GM21447 (cell line): Measurements from ENCODE around the gene TNS3.

Source experiments
- ATAC-seq: cut with Tn5 transposase; IDR thresholded peaks from one replicate; pipeline ENCODE4 v1.9.1; 2021; ENCODE audit not compliant: unreplicated experiment

Gene TNS3

GRCh38 chr7:47295606-47296005 lies 286.3 kb downstream of the TNS3 start:
- no peak for ATAC-seq

DNA sequence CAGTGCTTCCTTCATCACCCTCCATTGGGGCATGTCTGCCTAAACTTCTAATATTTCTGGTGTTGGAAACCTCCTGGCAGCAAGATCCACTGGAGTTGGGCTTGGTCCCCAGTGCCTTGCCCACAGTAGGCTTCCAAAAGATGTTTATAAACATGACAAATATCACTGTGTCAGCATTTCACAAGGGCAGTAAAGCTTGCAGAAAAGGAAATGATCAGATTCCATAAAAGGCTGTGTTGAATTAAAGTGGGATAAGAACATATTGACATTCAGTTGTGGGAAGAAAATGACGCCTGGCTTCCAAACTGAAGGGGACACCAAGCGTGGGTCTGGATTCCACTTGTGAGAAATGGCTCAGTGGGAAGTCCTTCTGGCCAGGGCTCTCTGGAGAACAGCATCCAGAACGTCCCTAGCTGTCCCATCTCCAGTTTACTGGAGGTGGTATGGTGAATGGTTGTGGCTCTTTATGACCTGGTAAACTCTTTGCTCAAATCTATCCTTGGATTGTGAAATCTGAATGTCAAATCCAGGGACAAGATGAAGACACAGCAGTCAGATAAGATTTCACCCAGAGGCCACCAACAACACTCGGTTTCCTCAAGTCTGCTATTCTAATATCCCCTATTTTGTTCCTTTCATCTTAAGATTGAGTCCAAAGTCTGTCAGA lies 287.2 kb downstream of the TNS3 start:
- ATAC-seq: no peak

DNA sequence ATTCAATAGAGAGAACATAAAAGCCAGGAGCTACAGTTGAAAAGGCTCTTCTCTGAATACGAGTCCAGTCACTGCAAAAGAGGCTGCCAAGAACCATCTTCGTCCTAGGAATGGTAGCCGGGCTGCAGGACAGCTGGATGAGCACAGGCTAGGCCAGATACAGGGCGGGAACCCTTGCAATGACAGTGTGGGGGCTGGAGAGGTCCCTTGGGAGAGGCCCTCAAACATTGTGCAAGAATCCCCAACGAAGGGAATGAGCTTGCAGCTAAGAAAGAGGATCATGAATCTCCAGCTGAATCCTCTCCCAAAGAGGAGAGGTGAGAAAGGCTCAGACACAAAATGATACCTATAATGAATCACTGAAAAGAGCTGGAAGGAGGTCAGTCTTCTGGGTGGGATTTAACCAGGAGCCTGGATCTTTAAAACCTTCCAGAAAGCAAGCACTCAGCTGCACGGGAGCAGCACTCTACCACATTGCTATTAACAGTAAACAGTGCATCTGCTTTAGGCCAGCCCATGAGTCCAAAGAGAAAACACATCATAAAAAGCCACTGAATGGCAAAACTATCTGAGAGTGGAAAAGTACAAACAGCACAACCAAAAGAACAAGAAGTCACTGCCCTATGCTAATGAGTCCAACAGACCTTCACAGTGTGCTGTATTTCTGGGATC lies 287.9 kb downstream of the TNS3 start:
- no peak for ATAC-seq

DNA sequence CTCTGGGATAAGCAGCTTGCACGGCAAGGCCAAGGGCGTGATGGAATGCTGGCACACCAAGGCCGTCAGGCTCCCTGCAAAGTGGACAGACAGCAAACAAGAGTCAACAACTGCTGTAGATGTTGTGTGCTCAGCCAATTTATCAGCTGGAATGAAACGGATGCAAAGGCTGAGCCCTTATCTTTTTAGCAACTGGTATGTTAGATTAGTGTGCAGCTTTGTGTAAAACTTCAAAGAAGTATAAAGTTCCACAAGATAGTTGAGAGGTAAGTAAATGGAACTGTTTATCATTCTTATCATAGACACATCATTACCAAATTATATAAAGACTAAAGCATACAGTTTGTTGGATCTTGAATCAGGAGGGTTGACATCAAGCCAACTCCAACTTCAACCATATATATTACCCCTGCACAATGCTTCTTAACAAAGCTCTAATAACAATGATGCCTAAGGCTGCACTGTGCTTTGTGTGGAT lies 289.0 kb downstream of the TNS3 start:
- no peak for ATAC-seq

DNA sequence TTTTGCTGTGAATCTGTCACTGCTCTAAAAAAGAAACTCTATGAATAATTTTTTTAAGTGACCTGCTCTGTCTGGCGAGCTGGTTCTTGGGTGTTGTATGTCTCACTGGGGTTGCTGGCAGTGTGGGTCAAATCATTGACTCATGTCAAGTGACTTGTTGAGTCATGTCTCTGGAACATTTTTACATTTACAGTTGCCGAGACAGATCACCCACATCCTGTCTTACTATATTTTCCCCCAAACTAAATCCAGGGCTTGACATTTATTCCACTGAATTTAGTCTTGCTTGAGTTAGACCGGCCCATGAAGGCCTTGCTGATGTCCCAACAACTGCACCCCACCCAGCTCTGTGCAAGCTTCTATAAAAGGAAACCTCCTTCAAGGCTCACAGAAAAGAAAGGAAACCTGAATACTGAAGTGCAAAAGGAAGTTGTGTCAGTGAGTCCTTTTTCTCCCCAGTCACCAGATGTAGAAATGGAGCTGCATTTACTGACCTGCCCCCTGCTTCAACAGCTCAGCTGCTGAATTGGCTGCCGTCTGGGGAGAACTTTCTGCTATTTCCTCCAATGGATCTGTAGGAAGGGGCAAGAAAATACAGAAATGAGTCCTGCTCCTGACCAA lies 290.3 kb downstream of the TNS3 start:
- peak; percentile 92 for ATAC-seq

DNA sequence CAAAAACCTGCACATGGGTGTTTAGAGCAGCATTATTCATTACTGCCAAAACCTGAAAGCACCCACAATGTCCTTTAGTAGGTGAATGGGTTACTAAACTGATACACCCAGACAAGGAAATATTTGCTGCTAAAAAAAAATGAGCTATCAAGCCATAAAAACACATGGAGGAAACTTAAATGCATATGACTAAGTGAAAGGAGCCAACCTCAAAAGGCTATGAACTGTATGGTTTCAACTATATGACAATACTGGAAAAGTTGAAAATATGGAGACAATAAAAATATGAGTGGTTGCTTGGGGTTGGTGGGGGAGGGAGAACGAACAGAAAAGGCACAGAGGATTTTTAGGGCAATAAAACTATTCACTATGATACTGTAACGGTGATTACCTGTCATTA lies 291.0 kb downstream of the TNS3 start:
- ATAC-seq: no peak

DNA sequence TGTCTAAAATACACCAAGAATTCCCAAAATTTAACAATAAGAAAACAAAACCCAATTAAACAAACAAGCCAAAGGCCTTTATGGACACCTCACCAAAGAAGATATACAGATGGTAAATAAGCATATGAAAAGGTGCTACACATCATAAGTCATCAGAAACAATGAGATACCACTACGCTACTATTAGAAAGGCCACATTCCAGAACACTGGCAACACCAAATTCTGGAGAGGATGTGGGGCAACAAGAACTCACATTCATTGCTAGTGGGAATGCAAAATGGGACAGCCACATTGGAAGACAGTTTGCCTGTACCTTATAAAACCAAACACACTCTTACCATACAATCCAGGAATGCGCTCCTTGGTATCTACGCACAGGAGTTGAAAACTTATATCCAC lies 291.4 kb downstream of the TNS3 start:
- no peak for ATAC-seq

DNA sequence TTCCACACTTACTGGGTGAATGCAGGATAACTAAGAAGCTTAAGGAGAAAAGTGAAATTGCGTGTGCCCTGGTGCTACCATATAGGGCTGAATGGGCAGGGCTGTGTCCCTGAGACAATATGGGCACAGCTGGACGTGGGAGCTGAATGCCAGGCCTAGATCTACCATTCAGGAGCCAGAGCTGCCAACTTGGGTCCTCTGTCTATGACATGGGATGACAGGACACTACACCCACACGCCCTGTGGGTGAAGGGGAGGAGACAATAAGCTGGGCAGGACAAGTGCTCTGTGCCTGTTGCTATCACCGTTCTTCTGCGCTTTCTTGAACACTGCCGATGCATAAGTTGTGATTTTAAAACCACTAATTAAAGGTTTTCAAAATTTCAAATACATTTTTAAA lies 293.9 kb downstream of the TNS3 start:
- ATAC-seq: no peak

- no peak for ATAC-seq
Observed at GRCh38 chr7:47285860-47286491, 295.9 kb downstream of the TNS3 start.

GRCh38 chr7:47284691-47285635 lies 296.9 kb downstream of the TNS3 start:
- ATAC-seq: no peak

GRCh38 chr7:47283497-47284131 lies 298.3 kb downstream of the TNS3 start:
- ATAC-seq: no peak

- no peak for ATAC-seq
Observed at GRCh38 chr7:47282790-47283496, 299.0 kb downstream of the TNS3 start.

- no peak for ATAC-seq
Observed at GRCh38 chr7:47281966-47282643, 299.8 kb downstream of the TNS3 start.

DNA sequence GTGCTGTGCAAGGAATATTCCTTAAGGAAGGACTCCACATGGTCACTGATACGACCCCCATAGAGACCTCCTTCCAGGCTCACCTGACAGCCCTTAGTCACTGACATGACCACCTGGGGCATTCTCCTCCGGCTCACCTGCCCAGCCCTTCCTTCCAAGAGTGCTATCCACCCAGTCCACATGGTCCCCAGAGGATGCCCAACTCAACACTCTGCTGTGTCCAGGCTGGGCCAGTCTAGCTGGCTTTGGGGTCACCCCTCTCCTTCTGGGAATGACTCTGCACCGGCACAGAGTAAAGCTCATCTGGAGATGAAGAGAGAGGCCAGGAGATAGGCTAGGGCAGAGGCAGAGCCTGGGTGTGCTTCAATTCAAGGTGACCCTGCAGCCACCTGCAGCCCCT lies 300.8 kb downstream of the TNS3 start:
- ATAC-seq: no peak

DNA sequence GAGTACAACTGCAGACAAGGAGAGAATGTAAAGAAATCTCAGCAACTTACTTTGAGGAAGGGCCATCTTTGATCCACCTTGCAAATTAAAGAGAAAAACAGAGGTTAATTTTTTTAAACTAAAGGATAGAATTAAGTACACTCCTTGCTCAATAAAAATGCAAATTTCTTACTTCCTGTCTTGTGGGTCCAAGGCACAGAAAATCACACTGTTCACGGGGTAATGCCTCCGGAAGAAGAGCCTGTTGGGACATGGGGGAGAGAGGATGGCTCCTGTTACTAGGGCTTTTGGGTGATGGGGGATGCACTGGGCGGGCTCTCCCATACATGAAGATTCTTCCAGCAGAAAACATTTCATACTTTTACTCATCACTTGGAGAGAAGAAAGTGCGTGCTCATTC lies 301.8 kb downstream of the TNS3 start:
- ATAC-seq: no peak

DNA sequence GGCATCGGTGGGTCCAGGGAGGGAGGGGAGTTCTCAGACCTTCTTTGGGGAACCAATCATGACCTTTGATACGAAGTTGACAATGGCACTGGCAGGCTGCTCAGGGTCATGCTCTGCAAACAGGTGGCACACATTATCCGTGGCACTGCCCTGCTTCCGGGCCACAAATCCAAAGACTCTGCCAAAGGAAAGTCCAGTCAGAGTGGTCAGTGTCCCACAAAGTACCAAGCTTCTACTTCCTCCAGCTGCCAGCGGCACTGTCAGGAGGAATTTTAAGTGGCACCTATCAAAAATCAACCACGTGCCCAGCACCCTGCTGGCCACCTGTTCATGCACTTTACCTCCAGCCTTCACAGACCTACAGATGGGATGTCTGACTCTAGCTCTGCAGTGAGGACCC lies 303.9 kb downstream of the TNS3 start:
- no peak for ATAC-seq

- ATAC-seq: no peak
Observed at GRCh38 chr7:47277321-47277781, 304.6 kb downstream of the TNS3 start.

GRCh38 chr7:47273974-47274766 lies 307.7 kb downstream of the TNS3 start:
- no peak for ATAC-seq
